ENCODE results near the gene PAQR5. TPM values are rescaled to one million over a fixed set of nuclear protein-coding genes. Genes with fewer than 3 reads are reported as not detected.

The PAQR5 gene
- total RNA-seq, 1 experiment from 2014 or later, result 20.3 TPM

GRCh38 chr15:69434238-69434637, 135.5 kb downstream of the PAQR5 start:
- intact Hi-C loops (cut with micrococcal nuclease), result no loop called here
- CTCF ChIA-PET, result no interaction called here

DNA sequence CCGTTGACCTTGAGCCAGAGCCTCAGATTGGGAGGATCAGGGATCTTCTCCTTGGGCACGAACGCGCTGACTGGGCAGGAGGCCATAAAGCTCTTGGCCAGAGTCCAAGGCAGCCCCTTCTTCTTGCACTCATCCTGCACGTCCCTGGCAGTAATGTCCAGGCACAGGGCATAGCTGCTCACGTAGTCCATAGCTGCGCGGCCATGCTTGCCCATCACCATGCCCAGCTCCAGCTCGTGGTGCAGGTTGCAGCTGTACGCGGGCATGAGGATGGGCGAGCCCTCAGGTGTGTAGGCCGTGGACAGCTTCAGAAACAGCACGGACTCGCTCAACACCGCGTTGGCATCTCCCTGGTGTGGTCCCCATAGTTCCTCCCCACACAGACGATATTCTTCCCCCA, 136.0 kb downstream of the PAQR5 start:
- Mint-ChIP-seq H3K4me3 (ENCODE audit: unreplicated experiment) (no peak overlapping the region), H3K36me3 (ENCODE audit: insufficient read depth, unreplicated experiment) (peaks cover 35% of the 10 kb centered on the region), H3K27ac (ENCODE audit: low read depth, unreplicated experiment) (no peak overlapping the region), H3K27me3 (ENCODE audit: insufficient read depth, unreplicated experiment) (no peaks in the 10 kb centered on the region), H3K4me1 (ENCODE audit: insufficient read depth, unreplicated experiment) (peaks cover 5% of the 10 kb centered on the region), H3K9me3 (ENCODE audit: unreplicated experiment) (no peaks in the 10 kb centered on the region)
- POLR2A ChIA-PET, result interaction anchor here (1.1 to 2.4 kb wide), 2 partner anchors 17 to 20 kb away, joined by 3 to 7 read pairs; partner anchors contain the start of gene KIF23
- CTCF ChIA-PET, result interaction anchor here (0.6 kb wide), 1 partner anchor 14 kb away, joined by 3 read pairs; no protein-coding TSS in a partner anchor
- intact Hi-C loops (cut with micrococcal nuclease), result no loop called here
- DNase-seq (ENCODE audit: unreplicated experiment), result no peak
- TF ChIP-seq, protein P1, sequence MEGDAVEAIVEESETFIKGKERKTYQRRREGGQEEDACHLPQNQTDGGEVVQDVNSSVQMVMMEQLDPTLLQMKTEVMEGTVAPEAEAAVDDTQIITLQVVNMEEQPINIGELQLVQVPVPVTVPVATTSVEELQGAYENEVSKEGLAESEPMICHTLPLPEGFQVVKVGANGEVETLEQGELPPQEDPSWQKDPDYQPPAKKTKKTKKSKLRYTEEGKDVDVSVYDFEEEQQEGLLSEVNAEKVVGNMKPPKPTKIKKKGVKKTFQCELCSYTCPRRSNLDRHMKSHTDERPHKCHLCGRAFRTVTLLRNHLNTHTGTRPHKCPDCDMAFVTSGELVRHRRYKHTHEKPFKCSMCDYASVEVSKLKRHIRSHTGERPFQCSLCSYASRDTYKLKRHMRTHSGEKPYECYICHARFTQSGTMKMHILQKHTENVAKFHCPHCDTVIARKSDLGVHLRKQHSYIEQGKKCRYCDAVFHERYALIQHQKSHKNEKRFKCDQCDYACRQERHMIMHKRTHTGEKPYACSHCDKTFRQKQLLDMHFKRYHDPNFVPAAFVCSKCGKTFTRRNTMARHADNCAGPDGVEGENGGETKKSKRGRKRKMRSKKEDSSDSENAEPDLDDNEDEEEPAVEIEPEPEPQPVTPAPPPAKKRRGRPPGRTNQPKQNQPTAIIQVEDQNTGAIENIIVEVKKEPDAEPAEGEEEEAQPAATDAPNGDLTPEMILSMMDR (IDR thresholded peaks at IDR 0.05; ENCODE audit: unreplicated experiment), result no peak
- BruUV-seq (replicated peaks), result no TSS peak

More at GRCh38 chr15:69434238-69434637, 135.5 kb downstream of the PAQR5 start:
- peaks cover 31% of the 10 kb centered on the region for H3K36me3 Mint-ChIP-seq (ENCODE audit: insufficient read depth, unreplicated experiment)
- no peak overlapping the region for H3K4me3 Mint-ChIP-seq (ENCODE audit: unreplicated experiment)
- no peaks in the 10 kb centered on the region for H3K9me3 Mint-ChIP-seq (ENCODE audit: unreplicated experiment)
- TF ChIP-seq, protein P1 (IDR thresholded peaks at IDR 0.05; ENCODE audit: unreplicated experiment), result no peak
- no peak overlapping the region for H3K27ac Mint-ChIP-seq (ENCODE audit: low read depth, unreplicated experiment)
- POLR2A ChIA-PET, result interaction anchor here (1.4 to 2.4 kb wide), 2 partner anchors 17 to 20 kb away, joined by 4 to 7 read pairs; partner anchors contain the start of gene KIF23
- no TSS peak for BruUV-seq (replicated peaks)
- DNase-seq (ENCODE audit: unreplicated experiment), result no peak
- H3K4me1 Mint-ChIP-seq (ENCODE audit: insufficient read depth, unreplicated experiment), result peaks cover 5% of the 10 kb centered on the region
- no peaks in the 10 kb centered on the region for H3K27me3 Mint-ChIP-seq (ENCODE audit: insufficient read depth, unreplicated experiment)

DNA sequence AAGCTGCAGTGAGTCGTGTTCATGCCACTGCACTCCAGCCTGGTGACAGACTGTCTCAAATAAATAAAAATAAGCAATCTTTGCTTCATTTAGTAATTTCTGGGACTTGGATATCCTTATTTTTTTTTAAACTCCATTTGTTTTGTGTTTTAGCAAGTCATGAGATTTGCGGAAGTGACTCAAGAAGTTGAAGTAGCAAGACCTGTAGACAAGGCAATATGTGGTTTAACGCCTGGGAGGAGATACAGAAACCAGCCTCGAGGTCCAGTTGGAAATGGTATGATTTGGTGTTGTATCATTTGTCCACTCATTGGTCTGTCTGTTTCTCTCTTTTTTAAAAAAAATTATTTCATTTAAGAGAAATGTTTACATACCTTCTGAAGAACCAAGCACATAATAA, 137.3 kb downstream of the PAQR5 start:
- no peaks in the 10 kb centered on the region for H3K27me3 Mint-ChIP-seq (ENCODE audit: insufficient read depth, unreplicated experiment)

GRCh38 chr15:69436951-69437350, 138.2 kb downstream of the PAQR5 start:
- BruUV-seq (replicated peaks), result no TSS peak
- Mint-ChIP-seq H3K4me3 (ENCODE audit: unreplicated experiment) (no peak overlapping the region), H3K27me3 (ENCODE audit: insufficient read depth, unreplicated experiment) (no peaks in the 10 kb centered on the region), H3K4me1 (ENCODE audit: insufficient read depth, unreplicated experiment) (peaks cover 5% of the 10 kb centered on the region), H3K9me3 (ENCODE audit: unreplicated experiment) (no peaks in the 10 kb centered on the region), H3K27ac (ENCODE audit: low read depth, unreplicated experiment) (no peak overlapping the region), H3K36me3 (ENCODE audit: insufficient read depth, unreplicated experiment) (peaks cover 53% of the 10 kb centered on the region)
- POLR2A ChIA-PET, result interaction anchor here (1.1 to 1.2 kb wide), 2 partner anchors 18 to 21 kb away, joined by 3 read pairs; no protein-coding TSS in a partner anchor
- CTCF ChIA-PET, result no interaction called here
- intact Hi-C loops (cut with micrococcal nuclease), result no loop called here
- TF ChIP-seq, protein P1 (IDR thresholded peaks at IDR 0.05; ENCODE audit: unreplicated experiment), result no peak
- DNase-seq (ENCODE audit: unreplicated experiment), result no peak

More for the DNA sequence above, 137.3 kb downstream of the PAQR5 start:
- intact Hi-C loops (cut with micrococcal nuclease), result no loop called here
- Mint-ChIP-seq H3K4me3 (ENCODE audit: unreplicated experiment) (no peak overlapping the region), H3K4me1 (ENCODE audit: insufficient read depth, unreplicated experiment) (peaks cover 5% of the 10 kb centered on the region), H3K27ac (ENCODE audit: low read depth, unreplicated experiment) (peak overlapping the region; percentile 52), H3K9me3 (ENCODE audit: unreplicated experiment) (no peaks in the 10 kb centered on the region), H3K36me3 (ENCODE audit: insufficient read depth, unreplicated experiment) (peaks cover 47% of the 10 kb centered on the region)
- TF ChIP-seq, protein P1 (IDR thresholded peaks at IDR 0.05; ENCODE audit: unreplicated experiment), result no peak
- no peak for DNase-seq (ENCODE audit: unreplicated experiment)
- BruUV-seq (replicated peaks), result no TSS peak
- ChIA-PET CTCF (no interaction called here), POLR2A (interaction anchor here (1.0 to 1.2 kb wide), 3 partner anchors 16 to 20 kb away, joined by 3 to 5 read pairs (median 3); partner anchors contain the start of gene RPLP1)
